ENCODE data around the gene C6orf132. TPM values are rescaled to one million over a fixed set of nuclear protein-coding genes. Genes with fewer than 3 reads are reported as not detected.

Gene C6orf132
- total and polyA plus RNA-seq, 2 donors from 2014 or later, result 5.6 to 42.7 TPM

DNA sequence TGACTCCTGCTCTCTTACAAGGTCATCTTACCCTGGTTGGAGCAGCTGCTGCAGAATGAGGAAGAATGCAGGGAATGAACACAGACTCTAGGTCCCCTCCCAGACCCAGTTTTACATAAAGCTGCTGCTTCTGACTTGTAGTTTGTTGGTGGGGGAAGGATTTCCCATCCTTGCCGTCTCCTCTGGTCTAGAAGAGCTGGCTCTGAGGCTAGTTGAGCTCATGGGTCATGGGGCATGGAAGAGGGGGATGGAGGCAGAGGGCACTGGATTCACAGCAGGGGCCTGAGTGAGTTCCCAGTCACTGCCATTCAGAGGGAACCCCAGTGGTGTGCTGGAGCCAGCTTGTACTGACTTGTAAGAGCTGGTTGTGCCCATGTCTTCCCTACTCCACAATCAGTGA, 21.6 kb upstream of the C6orf132 start:
- H3K9me3 ChIP-seq (ENCODE audit: control insufficient read depth in 2 of 3, insufficient read depth in 1 of 3, low read length in 3 of 3), result no peaks in the 10 kb centered on the region
- no peak for FAIRE-seq
- no peaks in the 10 kb centered on the region for H3K36me3 ChIP-seq (ENCODE audit: control insufficient read depth in 2 of 3, insufficient read depth in 3 of 3, low read length in 3 of 3)
- intact Hi-C loops (cut with DNase I), result loop anchor here (5.0 kb wide), 1 partner anchor 87 kb away; no protein-coding TSS in a partner anchor
- TF ChIP-seq, protein P1, sequence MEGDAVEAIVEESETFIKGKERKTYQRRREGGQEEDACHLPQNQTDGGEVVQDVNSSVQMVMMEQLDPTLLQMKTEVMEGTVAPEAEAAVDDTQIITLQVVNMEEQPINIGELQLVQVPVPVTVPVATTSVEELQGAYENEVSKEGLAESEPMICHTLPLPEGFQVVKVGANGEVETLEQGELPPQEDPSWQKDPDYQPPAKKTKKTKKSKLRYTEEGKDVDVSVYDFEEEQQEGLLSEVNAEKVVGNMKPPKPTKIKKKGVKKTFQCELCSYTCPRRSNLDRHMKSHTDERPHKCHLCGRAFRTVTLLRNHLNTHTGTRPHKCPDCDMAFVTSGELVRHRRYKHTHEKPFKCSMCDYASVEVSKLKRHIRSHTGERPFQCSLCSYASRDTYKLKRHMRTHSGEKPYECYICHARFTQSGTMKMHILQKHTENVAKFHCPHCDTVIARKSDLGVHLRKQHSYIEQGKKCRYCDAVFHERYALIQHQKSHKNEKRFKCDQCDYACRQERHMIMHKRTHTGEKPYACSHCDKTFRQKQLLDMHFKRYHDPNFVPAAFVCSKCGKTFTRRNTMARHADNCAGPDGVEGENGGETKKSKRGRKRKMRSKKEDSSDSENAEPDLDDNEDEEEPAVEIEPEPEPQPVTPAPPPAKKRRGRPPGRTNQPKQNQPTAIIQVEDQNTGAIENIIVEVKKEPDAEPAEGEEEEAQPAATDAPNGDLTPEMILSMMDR (IDR thresholded peaks at IDR 0.05; ENCODE audit: borderline replicate concordance, extremely low read depth, insufficient read depth), result no peak
- DNase-seq, result peak in 3 of 5 donors; percentile 33 to 84 (median 44)
- H3K4me1 ChIP-seq (ENCODE audit: control insufficient read depth in 2 of 3, insufficient read depth in 2 of 3, low read depth in 1 of 3, low read length in 3 of 3), result no peaks in the 10 kb centered on the region
- H3K27me3 ChIP-seq (ENCODE audit: control insufficient read depth, insufficient read depth, low read length), result no peaks in the 10 kb centered on the region
- H3K9ac ChIP-seq (ENCODE audit: low read length in 3 of 3), result no peak overlapping the region
- no peak overlapping the region for H3K4me3 ChIP-seq (ENCODE audit: low read length in 3 of 3)
- H3K27ac ChIP-seq (ENCODE audit: low read depth in 2 of 2, low read length in 2 of 2), result no peak overlapping the region

DNA sequence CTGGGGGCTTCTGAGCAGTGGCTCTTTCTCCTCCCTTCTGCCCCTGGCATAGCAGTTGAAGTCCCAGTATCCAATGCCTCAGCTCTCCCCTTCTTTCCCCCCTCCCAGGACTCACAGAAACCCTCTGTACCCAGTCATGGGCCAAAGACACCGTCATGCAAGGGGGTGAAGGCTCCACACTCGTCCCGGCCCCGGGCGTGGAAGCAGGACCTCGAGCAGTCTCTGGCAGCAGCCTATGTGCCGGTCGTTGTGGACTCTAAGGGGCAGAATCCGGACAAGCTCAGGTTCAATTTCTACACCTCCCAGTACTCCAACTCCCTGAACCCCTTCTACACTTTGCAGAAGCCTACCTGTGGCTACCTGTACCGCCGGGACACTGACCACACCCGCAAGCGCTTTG, 20.4 kb upstream of the C6orf132 start:
- no peak for DNase-seq
- Histone ChIP-seq H3K4me3 (ENCODE audit: low read length in 3 of 3) (no peak overlapping the region), H3K4me1 (ENCODE audit: control insufficient read depth in 2 of 3, insufficient read depth in 2 of 3, low read depth in 1 of 3, low read length in 3 of 3) (no peaks in the 10 kb centered on the region), H3K9ac (ENCODE audit: low read length in 3 of 3) (no peak overlapping the region), H3K27ac (ENCODE audit: low read depth in 2 of 2, low read length in 2 of 2) (no peak overlapping the region), H3K9me3 (ENCODE audit: control insufficient read depth in 2 of 3, insufficient read depth in 1 of 3, low read length in 3 of 3) (no peaks in the 10 kb centered on the region), H3K27me3 (ENCODE audit: control insufficient read depth, insufficient read depth, low read length) (no peaks in the 10 kb centered on the region), H3K36me3 (ENCODE audit: control insufficient read depth in 2 of 3, insufficient read depth in 3 of 3, low read length in 3 of 3) (no peaks in the 10 kb centered on the region)
- no peak for FAIRE-seq
- TF ChIP-seq, protein P1 (IDR thresholded peaks at IDR 0.05; ENCODE audit: borderline replicate concordance, extremely low read depth, insufficient read depth), result no peak
- intact Hi-C loops (cut with DNase I), result loop anchor here (5.0 kb wide), 1 partner anchor 86 kb away; no protein-coding TSS in a partner anchor

- no peaks in the 10 kb centered on the region for H3K9me3 ChIP-seq (ENCODE audit: control insufficient read depth in 2 of 3, insufficient read depth in 1 of 3, low read length in 3 of 3)
- H3K9ac ChIP-seq (ENCODE audit: low read length in 3 of 3), result no peak overlapping the region
- no peak overlapping the region for H3K27ac ChIP-seq (ENCODE audit: low read depth in 2 of 2, low read length in 2 of 2)
- FAIRE-seq (no peak), DNase-seq (peak in 4 of 5 donors; percentile 58 to 82 (median 61))
- TF ChIP-seq, protein P1 (IDR thresholded peaks at IDR 0.05; ENCODE audit: borderline replicate concordance, extremely low read depth, insufficient read depth), result no peak
- no peaks in the 10 kb centered on the region for H3K27me3 ChIP-seq (ENCODE audit: control insufficient read depth, insufficient read depth, low read length)
- no peak overlapping the region for H3K4me3 ChIP-seq (ENCODE audit: low read length in 3 of 3)
- H3K36me3 ChIP-seq (ENCODE audit: control insufficient read depth in 2 of 3, insufficient read depth in 3 of 3, low read length in 3 of 3), result no peaks in the 10 kb centered on the region
- no peaks in the 10 kb centered on the region for H3K4me1 ChIP-seq (ENCODE audit: control insufficient read depth in 2 of 3, insufficient read depth in 2 of 3, low read depth in 1 of 3, low read length in 3 of 3)
- intact Hi-C loops (cut with DNase I), result loop anchor here (5.0 kb wide), 1 partner anchor 85 kb away; no protein-coding TSS in a partner anchor
Observed at GRCh38 chr6:42162384-42162783, 20.0 kb upstream of the C6orf132 start.
